Activated CD8-positive, alpha-beta memory T cell treated with anti-CD3 and anti-CD28 coated beads for 24 hours (primary cell): ENCODE results near the gene MED17.

Experiments
- DNase-seq: peaks from one replicate; pipeline ENCODE4 v3.0.0-alpha.2; 2020

MED17 gene

DNA sequence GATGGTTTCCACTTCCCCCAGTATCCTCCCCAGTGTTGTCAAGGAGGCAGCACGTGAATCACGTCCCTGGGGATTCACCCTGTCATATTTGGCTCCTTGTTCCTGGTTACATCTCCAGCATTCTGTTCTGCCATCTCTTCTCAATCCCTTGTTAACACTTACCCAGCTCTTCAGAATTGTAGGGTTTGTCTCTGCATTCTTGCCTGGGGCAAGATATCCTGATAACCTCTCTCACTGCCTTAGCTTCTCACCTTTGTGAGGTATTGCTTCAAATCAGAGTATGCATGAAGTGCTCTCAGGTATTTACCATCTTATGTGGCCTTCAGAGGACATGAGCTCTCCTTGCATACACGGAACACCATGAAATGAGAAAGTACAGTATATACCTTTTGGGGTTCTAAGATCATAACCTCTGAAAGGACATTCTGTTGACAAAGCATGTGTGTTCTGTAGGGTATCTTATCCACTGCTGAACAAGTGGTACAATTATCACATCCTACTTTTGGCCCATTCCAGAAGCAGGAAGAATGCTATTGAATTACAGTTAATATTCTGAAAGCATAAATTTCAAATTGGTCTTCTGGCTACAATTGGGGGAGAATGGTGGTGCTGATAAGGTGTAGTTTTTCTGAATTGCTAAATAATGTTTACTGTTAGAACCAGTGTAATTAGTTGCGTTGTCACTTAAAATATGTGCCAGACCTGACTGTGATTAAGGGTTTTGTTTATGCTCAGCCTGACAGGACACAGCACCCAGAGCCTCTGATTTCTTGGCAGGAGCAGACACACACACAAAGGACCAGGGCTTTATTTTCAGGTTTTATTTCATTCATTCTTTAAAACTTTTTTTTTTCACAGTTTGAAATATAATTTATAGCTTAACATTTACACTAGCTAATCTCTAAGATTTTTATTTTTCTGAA lies 33.6 kb downstream of the MED17 start:
- DNase-seq: no peak

DNA sequence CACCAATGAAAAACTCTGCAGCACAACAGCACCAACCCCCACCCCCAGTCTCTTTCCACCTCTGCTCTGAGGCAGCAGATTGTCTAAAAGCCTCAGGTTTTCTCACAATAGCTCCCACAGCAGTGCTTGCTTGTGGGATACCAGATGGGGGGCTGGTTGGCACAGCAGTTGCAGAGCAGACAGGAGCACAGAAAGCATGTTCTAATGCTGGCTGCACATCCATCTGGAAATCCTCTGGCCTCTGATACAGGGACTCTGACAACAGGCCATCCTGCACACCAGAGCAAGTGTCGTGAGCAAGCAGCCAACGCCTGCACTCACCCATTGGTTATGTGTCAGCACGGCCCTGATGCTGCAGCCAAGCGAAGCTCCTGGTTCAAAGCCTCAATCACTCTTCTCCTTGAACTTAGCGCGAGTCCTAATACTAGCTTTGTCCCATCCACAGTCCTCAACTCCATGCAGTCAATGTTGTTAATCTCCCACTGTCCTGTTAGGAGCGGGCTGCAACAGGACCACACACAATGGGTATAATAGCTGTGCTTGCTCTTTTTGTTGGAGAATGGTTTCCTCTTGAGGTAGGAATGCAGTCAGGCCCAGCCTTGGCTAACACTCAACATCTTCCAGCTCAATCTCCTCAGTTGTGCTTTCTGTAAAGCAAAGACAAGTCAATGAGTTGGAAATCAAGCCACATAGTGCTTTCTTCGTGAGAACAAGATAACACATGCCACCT lies 36.0 kb downstream of the MED17 start:
- no peak for DNase-seq

- no peak for DNase-seq
Measured at GRCh38 chr11:93820847-93821246, 36.8 kb downstream of the MED17 start.

DNA sequence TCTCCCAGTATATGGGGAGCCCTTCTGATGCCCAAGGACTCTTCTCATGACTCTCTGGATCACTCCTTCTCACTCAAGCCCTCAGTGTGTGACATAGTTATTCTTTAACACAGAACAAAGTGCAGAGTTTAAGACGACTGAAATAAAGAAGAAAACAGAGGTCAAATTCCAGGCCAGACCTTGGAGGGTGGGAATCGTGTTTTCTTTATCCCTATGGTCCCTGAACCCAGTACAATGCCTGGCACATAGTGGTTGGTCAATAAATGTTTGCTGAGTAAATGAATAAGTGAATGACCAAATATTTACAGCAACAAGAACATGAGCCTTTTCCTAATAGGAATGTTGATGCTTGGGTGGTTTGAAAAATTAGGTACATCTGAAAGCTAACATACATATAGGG lies 37.5 kb downstream of the MED17 start:
- DNase-seq: no peak

GRCh38 chr11:93822359-93822758 lies 38.3 kb downstream of the MED17 start:
- no peak for DNase-seq

DNA sequence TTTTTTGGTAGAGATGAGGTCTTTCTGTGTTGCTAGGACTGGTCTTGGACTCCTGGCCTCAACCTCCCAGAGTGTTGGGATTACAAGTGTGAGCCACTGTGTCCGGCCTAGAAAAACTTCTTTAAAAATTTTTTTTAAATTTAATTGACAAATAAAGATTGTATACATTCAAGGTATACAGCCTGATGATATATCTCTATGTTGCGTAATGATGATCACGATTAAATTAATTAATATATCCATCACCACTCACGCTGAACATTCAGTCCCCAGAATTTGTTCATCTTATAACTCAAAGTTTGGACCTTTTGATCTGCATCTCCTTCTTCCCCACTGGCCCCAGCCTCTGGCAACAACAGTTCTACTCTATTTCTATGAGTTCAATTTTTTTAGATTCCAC lies 39.1 kb downstream of the MED17 start:
- DNase-seq: no peak

DNA sequence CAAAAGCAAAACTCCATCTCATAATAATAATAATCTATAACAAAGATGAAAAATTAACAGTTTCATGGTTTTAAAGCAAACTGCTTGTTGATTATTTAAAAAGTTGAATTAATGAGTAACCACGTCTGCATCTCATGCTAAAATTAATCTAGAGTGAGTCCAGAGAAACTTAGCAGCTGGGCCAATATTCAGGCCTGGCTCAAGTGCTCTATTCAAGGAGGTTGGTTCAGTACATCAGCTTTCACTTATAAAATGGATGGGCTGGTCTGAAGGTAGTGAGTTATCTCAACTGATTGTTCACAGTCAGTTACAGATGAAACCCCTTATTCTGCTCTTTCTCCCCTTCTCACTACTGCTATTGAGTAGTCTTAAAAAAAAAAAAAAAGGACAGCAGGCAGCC lies 43.3 kb downstream of the MED17 start:
- no peak for DNase-seq

DNA sequence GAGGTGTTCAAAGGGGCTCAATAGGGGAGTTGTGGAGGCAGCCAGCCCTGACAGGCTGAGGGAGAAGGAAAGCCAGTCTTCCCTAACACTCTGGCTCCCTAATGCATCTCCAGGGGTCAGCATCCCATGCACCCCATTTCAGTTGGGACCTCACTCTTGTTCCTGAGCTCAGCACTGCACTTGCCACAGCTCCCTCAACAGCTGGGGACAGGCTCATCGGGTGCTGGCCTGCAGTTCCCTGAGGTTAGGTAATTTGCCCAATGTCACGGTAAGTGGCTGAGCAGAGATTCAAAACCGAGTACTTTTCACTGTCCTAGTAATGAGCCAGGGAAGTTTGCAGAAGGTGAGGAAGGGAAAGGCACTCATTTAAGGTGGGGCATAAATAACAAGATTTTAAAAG lies 45.5 kb downstream of the MED17 start:
- no peak for DNase-seq

DNA sequence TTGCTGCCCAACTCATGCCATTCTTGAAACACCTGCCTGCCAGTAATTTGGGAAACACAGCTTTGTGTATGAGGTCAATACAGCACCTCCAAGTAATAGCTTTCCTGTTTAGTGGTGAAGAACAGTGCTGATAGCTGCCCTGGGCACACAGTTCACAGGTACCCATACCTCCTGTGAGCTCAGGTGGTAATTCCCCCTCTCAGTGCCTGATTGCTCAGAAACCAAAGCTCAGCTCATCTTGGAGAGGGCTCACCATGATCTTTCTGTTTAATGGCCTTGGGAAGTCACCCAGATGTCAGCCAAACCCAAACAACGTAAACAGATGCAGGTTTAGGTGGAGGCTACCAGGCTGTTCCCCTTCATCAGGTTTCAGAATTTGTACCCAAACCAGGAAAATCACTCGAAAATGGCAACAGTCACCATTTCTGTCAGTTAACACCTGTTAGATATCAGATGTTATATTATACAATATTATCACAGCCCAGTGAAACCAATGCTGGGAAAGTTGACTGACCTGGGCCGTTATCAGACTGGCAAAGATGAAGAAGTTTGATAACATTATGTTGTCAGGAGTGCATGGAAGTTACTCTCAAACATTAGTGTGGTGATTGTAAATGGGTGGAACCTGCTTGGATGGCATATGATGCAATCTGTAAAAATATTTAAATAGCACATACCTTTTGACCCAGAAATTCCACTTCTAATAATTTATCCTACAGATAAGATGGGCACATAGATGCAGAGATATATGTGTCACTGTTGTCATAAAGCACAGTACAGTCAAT lies 47.5 kb downstream of the MED17 start:
- no peak for DNase-seq

GRCh38 chr11:93832780-93833179 lies 48.7 kb downstream of the MED17 start:
- no peak for DNase-seq

DNA sequence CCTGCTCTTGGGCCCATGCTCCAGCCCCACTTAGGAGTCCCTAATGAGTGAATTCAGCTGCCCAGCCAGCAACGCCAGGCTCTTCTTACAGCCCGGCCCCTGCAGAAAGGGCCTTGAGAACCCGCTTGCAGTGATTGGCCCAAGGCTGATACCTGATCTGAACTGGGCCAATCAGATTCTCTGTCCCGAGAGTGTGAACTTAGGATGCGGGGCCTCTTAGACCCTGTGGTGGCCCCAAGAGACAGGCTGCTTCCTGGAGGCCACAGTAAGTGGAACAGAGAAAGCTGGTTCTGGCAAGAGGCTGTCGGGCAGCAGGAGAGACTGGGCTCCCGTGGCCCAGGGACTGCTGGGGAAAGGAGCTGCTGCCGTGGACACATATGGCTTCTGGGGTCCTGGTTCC lies 54.9 kb downstream of the MED17 start:
- DNase-seq: no peak

GRCh38 chr11:93840180-93840579 lies 56.1 kb downstream of the MED17 start:
- no peak for DNase-seq

- no peak for DNase-seq
Measured at GRCh38 chr11:93840981-93841380, 56.9 kb downstream of the MED17 start.

GRCh38 chr11:93841446-93841845 lies 57.4 kb downstream of the MED17 start:
- DNase-seq: no peak

- no peak for DNase-seq
Measured at GRCh38 chr11:93842034-93842433, 58.0 kb downstream of the MED17 start.

DNA sequence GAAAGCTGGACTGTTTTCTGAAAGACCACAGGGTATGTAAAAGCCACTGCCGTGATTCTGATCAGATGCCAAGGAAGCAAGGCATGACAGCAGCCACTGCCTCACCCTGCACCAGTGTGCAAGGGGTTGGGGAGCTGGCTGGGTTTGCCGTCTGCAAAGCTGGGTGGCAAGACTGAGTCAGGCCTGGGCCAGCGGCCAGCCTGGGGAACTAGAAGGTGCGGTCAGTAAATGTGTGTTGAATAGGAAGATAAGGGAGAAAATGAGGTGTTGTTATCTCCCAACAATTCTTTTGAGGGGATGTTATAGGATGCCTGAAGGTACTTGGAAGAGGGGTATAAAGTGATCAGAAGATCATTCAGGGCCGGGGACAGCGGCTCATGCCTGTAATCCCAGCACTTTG lies 58.4 kb downstream of the MED17 start:
- no peak for DNase-seq

DNA sequence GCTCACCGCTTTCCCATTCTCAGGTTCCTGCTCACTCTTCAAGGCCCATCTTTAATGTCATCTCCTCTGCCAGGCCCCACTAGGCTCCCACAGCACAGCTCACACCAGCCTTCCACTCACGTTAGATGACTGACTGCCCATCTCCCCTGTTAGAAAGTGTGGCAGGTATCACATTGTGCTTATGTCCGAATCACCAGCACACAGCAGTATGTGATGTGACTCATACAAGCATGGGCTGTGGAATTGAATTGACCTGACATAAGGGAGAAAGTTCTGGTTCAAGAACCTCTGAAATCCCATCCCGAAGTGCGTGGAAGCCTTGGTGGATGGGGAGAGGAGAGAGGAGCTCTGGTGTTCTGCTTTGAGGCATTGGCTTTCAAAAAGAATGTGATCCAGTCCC lies 59.8 kb downstream of the MED17 start:
- DNase-seq: no peak

- no peak for DNase-seq
Measured at GRCh38 chr11:93844568-93844967, 60.5 kb downstream of the MED17 start.

GRCh38 chr11:93845181-93846092 lies 61.4 kb downstream of the MED17 start:
- no peak for DNase-seq

- no peak for DNase-seq
Measured at GRCh38 chr11:93846411-93846810, 62.3 kb downstream of the MED17 start.

DNA sequence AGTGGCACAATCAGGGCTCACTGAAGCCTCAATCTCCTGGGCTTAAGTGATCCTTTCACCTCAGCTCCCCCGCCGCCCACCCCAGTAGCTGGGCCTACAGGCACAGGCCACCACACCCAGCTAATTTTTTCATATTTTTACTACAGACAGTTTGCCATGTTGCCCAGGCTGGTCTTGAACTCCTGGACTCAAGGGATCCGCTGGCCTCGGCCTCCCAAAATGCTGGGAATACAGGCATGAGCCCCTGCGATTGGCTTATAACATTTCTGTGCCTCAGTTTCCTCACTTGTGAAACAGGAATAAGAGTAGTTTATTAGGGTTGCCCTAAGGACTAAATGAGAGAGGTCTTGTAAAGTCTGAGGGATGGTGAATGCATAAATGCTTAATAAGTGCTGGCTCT lies 65.1 kb downstream of the MED17 start:
- no peak for DNase-seq
